GM18867 (cell line): Measurements from ENCODE around the gene HSFX1.
"Not testable (repeated sequence)": the region's sequence is repeated elsewhere in the genome, so short reads cannot be mapped to it uniquely, and the experiment has no call there.

Experiments
- ATAC-seq: cut with Tn5 transposase; IDR thresholded peaks from one replicate; pipeline ENCODE4 v1.9.1; 2021; ENCODE audit warnings: mild to moderate bottlenecking, moderate library complexity; ENCODE audit not compliant: unreplicated experiment

The HSFX1 gene

GRCh38 chrX:149773768-149774167 lies at the start of gene HSFX1:
Gene HSFX1 (plus strand): TSS chrX:149774068. CDS start chrX:149774682, 614 bp downstream.
- not testable (repeated sequence) for ATAC-seq

DNA sequence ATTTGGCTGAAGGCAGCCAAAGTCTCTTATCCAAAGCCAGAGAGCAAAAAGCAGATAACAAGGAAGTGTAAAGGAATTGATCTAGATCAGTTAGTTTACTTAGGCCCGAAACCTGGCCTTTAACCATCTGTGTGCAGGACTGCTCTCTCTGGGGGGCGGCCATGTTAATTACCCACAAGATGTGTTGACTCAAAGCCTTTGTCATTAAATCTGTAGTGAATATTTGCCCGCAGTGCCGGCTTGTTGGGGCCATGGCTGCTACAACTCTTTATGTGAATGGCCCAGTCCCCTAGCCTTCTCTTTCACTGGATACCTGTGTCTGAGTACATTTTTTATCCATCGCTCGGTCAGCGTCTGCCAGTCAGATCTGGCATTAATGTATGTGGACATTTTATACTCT lies 46.6 kb upstream of the HSFX1 start:
- ATAC-seq: not testable (repeated sequence)

DNA sequence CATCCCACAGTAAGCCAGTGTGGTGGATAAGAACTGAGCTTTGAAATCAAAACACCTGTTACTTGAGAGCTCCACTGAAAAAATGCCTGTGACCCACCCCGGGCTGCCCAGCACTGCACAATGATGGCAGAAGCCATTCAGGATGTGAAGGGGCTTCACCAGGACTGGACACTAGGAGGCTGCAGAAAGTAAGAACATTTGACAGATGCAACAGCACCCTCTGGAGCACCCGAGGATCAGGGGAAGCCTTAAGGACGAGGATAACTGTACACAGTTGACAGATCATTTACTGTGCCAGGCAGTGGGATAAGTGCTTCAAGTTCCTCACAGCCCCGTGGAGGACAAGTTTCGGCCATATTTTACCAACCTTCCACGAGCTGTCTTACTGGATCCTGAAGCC lies 31.6 kb upstream of the HSFX1 start:
- not testable (repeated sequence) for ATAC-seq

GRCh38 chrX:149746390-149747007 lies 27.4 kb upstream of the HSFX1 start:
- not testable (repeated sequence) for ATAC-seq

GRCh38 chrX:149757206-149758067 lies 16.4 kb upstream of the HSFX1 start:
- ATAC-seq: no peak

- ATAC-seq: no peak
Measured at GRCh38 chrX:149758068-149758714, 15.7 kb upstream of the HSFX1 start.

DNA sequence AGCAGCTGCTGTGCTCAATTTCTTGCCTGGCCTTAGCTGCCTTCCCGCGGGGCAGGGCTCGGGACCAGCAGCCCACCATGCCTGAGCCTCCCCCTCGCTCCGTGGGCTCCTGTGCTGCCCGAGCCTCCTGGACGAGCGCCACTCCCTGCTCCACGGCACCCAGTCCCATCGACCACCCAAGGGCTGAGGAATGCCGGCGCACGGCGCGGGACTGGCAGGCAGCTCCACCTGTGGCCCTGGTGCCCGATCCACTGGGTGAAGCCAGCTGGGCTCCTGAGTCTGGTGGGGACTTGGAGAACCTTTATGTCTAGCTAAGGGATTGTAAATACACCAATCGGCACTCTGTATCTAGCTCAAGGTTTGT lies 15.2 kb upstream of the HSFX1 start:
- not testable (repeated sequence) for ATAC-seq

DNA sequence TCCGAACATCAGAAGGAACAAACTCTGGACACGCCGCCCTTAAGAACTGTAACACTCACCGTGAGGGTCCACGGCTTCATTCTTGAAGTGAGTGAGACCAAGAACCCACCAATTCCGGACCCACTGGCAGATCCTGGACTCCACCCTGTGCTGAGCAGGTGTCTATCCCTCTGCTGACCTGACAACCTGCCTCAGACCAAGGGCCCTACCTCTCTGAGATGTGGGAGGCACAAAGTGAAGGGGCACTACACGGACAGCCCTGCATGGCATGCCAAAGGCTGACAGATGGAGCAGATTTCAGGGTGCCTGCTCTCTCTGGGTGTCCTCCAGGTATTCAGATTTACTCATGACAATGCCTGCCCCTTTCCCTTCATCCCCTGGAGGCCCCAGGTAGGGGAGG lies 14.0 kb upstream of the HSFX1 start:
- no peak for ATAC-seq

DNA sequence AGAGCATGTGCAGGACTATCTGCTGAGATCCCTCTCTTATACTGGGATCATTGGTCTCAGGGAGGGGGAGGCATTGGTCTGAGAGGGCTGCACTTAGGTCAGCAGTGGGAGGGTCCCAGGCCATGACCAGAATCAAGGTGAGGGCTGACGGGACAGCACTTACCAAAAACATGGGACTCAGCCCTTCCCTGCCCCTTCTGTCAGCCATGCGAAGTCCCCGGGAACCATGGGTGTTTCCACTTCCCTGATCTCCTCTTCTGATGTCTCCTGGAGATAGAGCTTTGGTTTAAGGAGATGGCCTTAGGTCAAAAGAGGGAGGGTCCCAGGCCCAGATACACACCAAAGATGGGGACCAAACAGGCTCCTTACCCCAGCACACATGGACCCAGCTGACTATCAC lies 12.9 kb upstream of the HSFX1 start:
- no peak for ATAC-seq

DNA sequence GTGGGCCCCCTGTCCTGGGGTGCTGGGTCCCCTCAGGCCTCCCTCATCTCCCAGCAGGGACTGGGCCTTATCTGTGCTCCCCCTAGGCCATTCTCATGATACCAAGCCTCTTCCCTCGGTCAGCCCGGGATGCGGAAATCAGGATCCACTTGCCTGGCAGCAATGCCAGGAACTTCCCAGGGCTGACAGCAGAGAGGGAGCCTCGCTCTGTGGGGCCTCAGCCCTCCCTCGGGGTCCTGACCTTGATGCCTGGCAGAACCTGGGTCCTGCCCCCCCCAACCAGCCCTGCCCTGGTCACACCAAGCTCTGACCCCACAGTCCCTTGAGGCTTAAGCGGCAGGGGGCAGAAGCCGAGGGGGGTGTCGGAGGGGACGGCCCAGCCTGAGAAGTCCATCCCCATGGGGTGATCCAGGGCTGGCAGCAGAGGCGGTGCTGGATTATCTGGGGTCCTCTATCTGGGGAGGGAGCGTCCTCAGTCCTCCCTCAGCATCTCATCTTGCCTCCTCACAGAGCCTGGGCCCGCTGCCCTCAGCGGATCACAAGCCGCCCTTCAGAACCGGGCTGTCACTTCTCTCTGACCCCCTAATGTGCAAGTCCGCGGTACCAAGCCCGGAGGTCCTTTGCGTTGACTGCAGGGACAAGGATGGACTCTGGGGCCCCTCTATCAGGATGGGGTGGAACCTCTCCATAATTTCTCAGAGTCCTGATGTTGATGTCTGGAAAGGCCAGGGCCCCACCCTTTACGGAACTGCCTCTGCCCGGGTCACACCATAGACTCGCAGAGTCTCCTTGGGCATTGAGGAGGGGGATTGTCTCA lies 11.8 kb upstream of the HSFX1 start:
- ATAC-seq: not testable (repeated sequence)

- ATAC-seq: no peak
Measured at GRCh38 chrX:149762696-149763614, 10.9 kb upstream of the HSFX1 start.

DNA sequence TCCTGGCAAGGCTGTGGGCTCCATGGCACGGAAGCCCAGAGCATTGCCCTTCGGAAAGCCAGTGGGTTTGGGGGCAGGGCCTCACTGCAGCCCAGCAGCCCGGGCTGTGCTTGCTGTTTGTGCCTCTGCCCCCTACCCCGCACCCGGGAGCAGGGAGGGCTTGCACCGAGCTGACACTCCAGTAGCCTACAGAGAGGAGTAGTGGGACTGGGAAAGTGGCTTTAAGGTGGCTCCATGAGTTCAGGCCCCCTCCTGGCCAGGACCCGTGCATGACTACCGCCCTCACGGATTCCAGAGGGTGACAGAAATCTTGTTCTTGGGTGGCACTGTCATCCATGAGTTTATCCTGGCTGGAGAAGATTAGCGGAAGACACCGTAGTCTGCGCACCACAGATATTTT lies 3.5 kb upstream of the HSFX1 start:
- not testable (repeated sequence) for ATAC-seq

DNA sequence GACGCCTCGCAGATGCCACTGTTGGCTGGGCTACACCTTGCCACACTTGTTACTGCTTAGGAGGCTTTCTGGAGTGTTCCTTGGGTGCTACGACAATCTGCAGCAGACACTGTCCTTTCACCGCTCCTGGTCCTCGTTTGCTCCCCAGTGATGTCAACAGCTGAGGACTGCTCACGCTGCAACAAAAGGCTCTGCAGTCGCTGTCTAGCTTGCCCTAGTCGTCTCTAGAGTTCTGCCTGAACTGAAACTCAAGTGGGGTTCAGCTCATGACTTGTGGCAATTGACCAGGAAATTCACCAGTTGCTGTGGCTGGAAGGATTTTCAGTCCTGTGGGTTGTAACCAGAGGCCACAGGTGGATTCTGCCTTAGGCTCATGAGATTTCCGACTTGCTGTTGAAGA lies 842 bp upstream of the HSFX1 start:
- not testable (repeated sequence) for ATAC-seq

GRCh38 chrX:149777999-149778398 lies 4.1 kb downstream of the HSFX1 start:
- ATAC-seq: not testable (repeated sequence)

GRCh38 chrX:149781727-149782126 lies 7.9 kb downstream of the HSFX1 start, which contains the start of gene MAGEA9:
Gene MAGEA9 (plus strand): TSS chrX:149781930. CDS start chrX:149786211, 4,281 bp downstream.
- ATAC-seq: not testable (repeated sequence)

- ATAC-seq: peak; percentile 100
Measured at GRCh38 chrX:149795531-149795930, 21.7 kb downstream of the HSFX1 start.

- ATAC-seq: no peak
Measured at GRCh38 chrX:149799095-149799714, 25.3 kb downstream of the HSFX1 start.

- no peak for ATAC-seq
Measured at GRCh38 chrX:149799938-149800337, 26.1 kb downstream of the HSFX1 start.

DNA sequence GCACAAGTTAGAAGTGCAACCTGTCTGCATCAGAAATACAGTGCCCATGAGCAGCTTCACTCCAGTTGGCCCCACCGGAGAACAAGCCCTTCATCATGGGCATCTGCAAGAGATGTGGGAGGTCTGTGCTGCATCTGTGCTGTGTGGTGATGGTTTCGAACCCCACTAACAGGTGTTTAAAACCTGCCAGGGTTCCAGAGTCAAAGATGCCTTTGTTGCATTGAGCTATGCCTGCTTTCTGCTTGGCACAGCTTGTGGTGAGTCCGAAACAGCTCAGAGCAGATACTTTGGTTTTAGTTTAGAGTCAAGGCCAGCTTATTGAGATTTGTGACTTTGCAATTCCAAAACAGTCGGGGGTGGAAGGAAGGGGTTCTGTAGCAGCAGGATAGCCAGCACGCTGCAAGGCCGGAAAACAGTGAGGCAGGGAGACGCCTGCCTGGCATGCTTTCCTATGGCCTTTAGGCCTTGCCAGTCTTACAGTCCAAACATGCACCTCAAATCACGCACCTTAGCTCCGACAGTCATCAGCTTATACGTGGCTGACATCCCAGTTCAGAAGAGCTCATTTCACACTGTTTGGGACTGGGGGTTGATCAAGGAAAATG lies 29.7 kb downstream of the HSFX1 start:
- ATAC-seq: no peak
